WTC11 (cell line): Measurements from ENCODE around the gene S1PR1. TPM values are rescaled to one million over a fixed set of nuclear protein-coding genes. Genes with fewer than 3 reads are reported as not detected.

Source experiments
- ATAC-seq: fragments of 200-7000 bp; cut with Tn5 transposase; 2 replicates; pipeline ENCODE4 v1.10.0; 2021; ENCODE audit warnings: mild to moderate bottlenecking, moderate library complexity
- CTCF ChIA-PET: fragments of 300-600 bp; sonication (Branson Sonifier 250); formaldehyde crosslinking; loops from one replicate; lab custom pipeline; 2021; ENCODE audit warnings: antibody characterized with exemption; lab: Charles Lee
- POLR2A ChIA-PET: fragments of 350-600 bp; sonication (Branson Sonifier 250); formaldehyde crosslinking; loops from one replicate; lab custom pipeline; 2021; ENCODE audit warnings: antibody characterized with exemption; lab: Charles Lee
- DNase-seq: peaks from one replicate; pipeline ENCODE4 v3.0.0; 2021; ENCODE audit warnings: low spot score
- H3K27ac Mint-ChIP-seq: 2 replicates; pipeline ENCODE4 v1.8.0; 2021; ENCODE audit warnings: mixed read lengths
- H3K27me3 Mint-ChIP-seq: 2 replicates; pipeline ENCODE4 v1.8.0; 2021; ENCODE audit warnings: low read depth, mild to moderate bottlenecking, moderate library complexity, mixed read lengths
- H3K36me3 Mint-ChIP-seq: 2 replicates; pipeline ENCODE4 v1.8.0; 2021; ENCODE audit warnings: mixed read lengths
- H3K4me1 Mint-ChIP-seq: 2 replicates; pipeline ENCODE4 v1.8.0; 2022; ENCODE audit warnings: mixed read lengths
- H3K4me3 Mint-ChIP-seq: 2 replicates; pipeline ENCODE4 v1.8.0; 2021; ENCODE audit warnings: mild to moderate bottlenecking, moderate library complexity, mixed read lengths
- H3K9me3 Mint-ChIP-seq: 2 replicates; pipeline ENCODE4 v1.8.0; 2021; ENCODE audit warnings: mixed read lengths
- EMX1 ChIP-seq: fragments of 250-450 bp; sonication (Bioruptor Pico); IDR thresholded peaks from 2 replicates; pipeline ENCODE4 v1.8.0; 2021; ENCODE audit warnings: mild to moderate bottlenecking
- ERG ChIP-seq: fragments of 250-450 bp; sonication (Bioruptor Pico); IDR thresholded peaks from 2 replicates; pipeline ENCODE4 v1.8.0; 2021; ENCODE audit warnings: mild to moderate bottlenecking
- HMGA2 ChIP-seq: fragments of 250-450 bp; sonication (Bioruptor Pico); IDR thresholded peaks from 2 replicates; pipeline ENCODE4 v1.4.0; 2021; ENCODE audit warnings: mild to moderate bottlenecking, moderate library complexity
- HMGXB4 ChIP-seq: sonication (generic); formaldehyde crosslinking; IDR thresholded peaks from 2 replicates; pipeline ENCODE4 v1.8.1; 2023; ENCODE audit warnings: mild to moderate bottlenecking, moderate library complexity, missing genetic modification reagents
- JUN ChIP-seq: sonication (generic); formaldehyde crosslinking; IDR thresholded peaks from 2 replicates; pipeline ENCODE4 v1.8.0; 2023; ENCODE audit warnings: mild to moderate bottlenecking, missing genetic modification reagents
- MAX ChIP-seq: sonication (generic); formaldehyde crosslinking; IDR thresholded peaks from 2 replicates; pipeline ENCODE4 v1.8.0; 2022; ENCODE audit warnings: mild to moderate bottlenecking, missing genetic modification reagents
- MXD4 ChIP-seq: fragments of 250-450 bp; sonication (Bioruptor Pico); IDR thresholded peaks from 2 replicates; pipeline ENCODE4 v1.8.0; 2021; ENCODE audit warnings: mild to moderate bottlenecking, moderate library complexity, borderline replicate concordance
- NR1H2 ChIP-seq: sonication (generic); formaldehyde crosslinking; IDR thresholded peaks from 2 replicates; pipeline ENCODE4 v1.9.0; 2021; ENCODE audit warnings: mild to moderate bottlenecking, moderate library complexity, missing genetic modification reagents
- SMAD4 ChIP-seq: sonication (generic); formaldehyde crosslinking; IDR thresholded peaks from 2 replicates; pipeline ENCODE4 v1.8.0; 2022; ENCODE audit warnings: mild to moderate bottlenecking, missing genetic modification reagents
- SOX15 ChIP-seq: fragments of 250-450 bp; sonication (Bioruptor Pico); IDR thresholded peaks from 2 replicates; pipeline ENCODE4 v1.9.0; 2021; ENCODE audit warnings: mild to moderate bottlenecking
- TCF7 ChIP-seq: sonication (generic); formaldehyde crosslinking; IDR thresholded peaks from 2 replicates; pipeline ENCODE4 v1.8.0; 2022; ENCODE audit warnings: mild to moderate bottlenecking, low read depth, missing genetic modification reagents, moderate library complexity
- TEAD1 ChIP-seq: sonication (generic); formaldehyde crosslinking; IDR thresholded peaks from 2 replicates; pipeline ENCODE4 v1.8.0; 2022; ENCODE audit warnings: mild to moderate bottlenecking, missing genetic modification reagents
- TP53 ChIP-seq: sonication (generic); formaldehyde crosslinking; IDR thresholded peaks from 2 replicates; pipeline ENCODE4 v1.8.1; 2023; ENCODE audit warnings: mild to moderate bottlenecking, missing genetic modification reagents
- ZBTB43 ChIP-seq: sonication (generic); formaldehyde crosslinking; IDR thresholded peaks from 2 replicates; pipeline ENCODE4 v1.8.1; 2023; ENCODE audit warnings: mild to moderate bottlenecking, missing genetic modification reagents
- ZNF263 ChIP-seq: sonication (generic); formaldehyde crosslinking; IDR thresholded peaks from 2 replicates; pipeline ENCODE4 v1.8.1; 2022; ENCODE audit warnings: low read depth, mild to moderate bottlenecking, moderate library complexity, missing genetic modification reagents
- ZNF416 ChIP-seq: fragments of 250-450 bp; sonication (Bioruptor Pico); IDR thresholded peaks from 2 replicates; pipeline ENCODE4 v1.9.0; 2021; ENCODE audit warnings: mild to moderate bottlenecking, inconsistent platforms
- total RNA-seq: library from RNA; stranded (reverse); gene quantifications from 3 replicates; pipeline ENCODE4 v1.2.3, GENCODE V29; 2021
- TF ChIP-seq, protein P1 (sequence below): sonication (generic); formaldehyde crosslinking; IDR thresholded peaks from 2 replicates; pipeline ENCODE4 v1.8.1; 2022; ENCODE audit warnings: mild to moderate bottlenecking, moderate library complexity, missing genetic modification reagents
- TF ChIP-seq, protein P2 (sequence below): sonication (generic); formaldehyde crosslinking; IDR thresholded peaks from 2 replicates; pipeline ENCODE4 v1.8.1; 2023; ENCODE audit warnings: mild to moderate bottlenecking, missing genetic modification reagents, moderate library complexity
- TF ChIP-seq, protein P3 (sequence below): fragments of 250-450 bp; sonication (Bioruptor Pico); conservative IDR thresholded peaks from 2 replicates; pipeline ENCODE4 v1.9.0; 2021; ENCODE audit warnings: mild to moderate bottlenecking
- TF ChIP-seq, protein P4 (sequence below): sonication (generic); formaldehyde crosslinking; IDR thresholded peaks from 2 replicates; pipeline ENCODE4 v1.8.0; 2023; ENCODE audit warnings: missing genetic modification reagents
- TF ChIP-seq, protein P5 (sequence below): fragments of 250-450 bp; sonication (Bioruptor Pico); IDR thresholded peaks from 2 replicates; pipeline ENCODE4 v1.9.0; 2021; ENCODE audit warnings: moderate library complexity, mild to moderate bottlenecking, inconsistent platforms, borderline replicate concordance
- TF ChIP-seq, protein P6 (sequence below): fragments of 250-450 bp; sonication (Bioruptor Pico); IDR thresholded peaks from 2 replicates; pipeline ENCODE4 v1.9.0; 2021; ENCODE audit warnings: mild to moderate bottlenecking, borderline replicate concordance

Gene S1PR1
- total RNA-seq, 1 experiment from 2014 or later, result 3.2 TPM

- no peak overlapping the region for H3K27ac Mint-ChIP-seq
- peaks cover 47% of the 10 kb centered on the region for H3K27me3 Mint-ChIP-seq
- no peaks in the 10 kb centered on the region for H3K9me3 Mint-ChIP-seq
- peak; percentile 44 for DNase-seq
- peak overlapping the region; percentile 86 for H3K4me3 Mint-ChIP-seq
- H3K4me1 Mint-ChIP-seq, result peaks cover 26% of the 10 kb centered on the region
- H3K36me3 Mint-ChIP-seq, result peaks cover 9% of the 10 kb centered on the region
- ChIA-PET POLR2A (interaction anchor here (0.7 to 1.5 kb wide), 2 partner anchors 24 to 72 kb away, joined by 3 to 4 read pairs; no protein-coding TSS in a partner anchor), CTCF (interaction anchor here (0.8 to 2.2 kb wide), 4 partner anchors 9 to 122 kb away, joined by 3 to 7 read pairs (median 4); no protein-coding TSS in a partner anchor)
- peak; percentile 32 for ATAC-seq
- TF ChIP-seq TP53 (CRISPR knock-in tag), result no peak; the same call in 1 of the 2 replicates
- TF ChIP-seq EMX1 (CRISPR knock-in tag), result no peak
- TF ChIP-seq, protein P1, sequence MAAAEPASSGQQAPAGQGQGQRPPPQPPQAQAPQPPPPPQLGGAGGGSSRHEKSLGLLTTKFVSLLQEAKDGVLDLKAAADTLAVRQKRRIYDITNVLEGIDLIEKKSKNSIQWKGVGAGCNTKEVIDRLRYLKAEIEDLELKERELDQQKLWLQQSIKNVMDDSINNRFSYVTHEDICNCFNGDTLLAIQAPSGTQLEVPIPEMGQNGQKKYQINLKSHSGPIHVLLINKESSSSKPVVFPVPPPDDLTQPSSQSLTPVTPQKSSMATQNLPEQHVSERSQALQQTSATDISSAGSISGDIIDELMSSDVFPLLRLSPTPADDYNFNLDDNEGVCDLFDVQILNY (CRISPR knock-in tag), result 0 out of 2 replicates have a peak, but pooled peaks have one; percentile 18
- TF ChIP-seq, protein P2, sequence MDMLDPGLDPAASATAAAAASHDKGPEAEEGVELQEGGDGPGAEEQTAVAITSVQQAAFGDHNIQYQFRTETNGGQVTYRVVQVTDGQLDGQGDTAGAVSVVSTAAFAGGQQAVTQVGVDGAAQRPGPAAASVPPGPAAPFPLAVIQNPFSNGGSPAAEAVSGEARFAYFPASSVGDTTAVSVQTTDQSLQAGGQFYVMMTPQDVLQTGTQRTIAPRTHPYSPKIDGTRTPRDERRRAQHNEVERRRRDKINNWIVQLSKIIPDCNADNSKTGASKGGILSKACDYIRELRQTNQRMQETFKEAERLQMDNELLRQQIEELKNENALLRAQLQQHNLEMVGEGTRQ (CRISPR knock-in tag), result no peak
- no peak for TF ChIP-seq NR1H2 (CRISPR knock-in tag)
- no peak for TF ChIP-seq SOX15 (CRISPR knock-in tag)
- TF ChIP-seq, protein P3, sequence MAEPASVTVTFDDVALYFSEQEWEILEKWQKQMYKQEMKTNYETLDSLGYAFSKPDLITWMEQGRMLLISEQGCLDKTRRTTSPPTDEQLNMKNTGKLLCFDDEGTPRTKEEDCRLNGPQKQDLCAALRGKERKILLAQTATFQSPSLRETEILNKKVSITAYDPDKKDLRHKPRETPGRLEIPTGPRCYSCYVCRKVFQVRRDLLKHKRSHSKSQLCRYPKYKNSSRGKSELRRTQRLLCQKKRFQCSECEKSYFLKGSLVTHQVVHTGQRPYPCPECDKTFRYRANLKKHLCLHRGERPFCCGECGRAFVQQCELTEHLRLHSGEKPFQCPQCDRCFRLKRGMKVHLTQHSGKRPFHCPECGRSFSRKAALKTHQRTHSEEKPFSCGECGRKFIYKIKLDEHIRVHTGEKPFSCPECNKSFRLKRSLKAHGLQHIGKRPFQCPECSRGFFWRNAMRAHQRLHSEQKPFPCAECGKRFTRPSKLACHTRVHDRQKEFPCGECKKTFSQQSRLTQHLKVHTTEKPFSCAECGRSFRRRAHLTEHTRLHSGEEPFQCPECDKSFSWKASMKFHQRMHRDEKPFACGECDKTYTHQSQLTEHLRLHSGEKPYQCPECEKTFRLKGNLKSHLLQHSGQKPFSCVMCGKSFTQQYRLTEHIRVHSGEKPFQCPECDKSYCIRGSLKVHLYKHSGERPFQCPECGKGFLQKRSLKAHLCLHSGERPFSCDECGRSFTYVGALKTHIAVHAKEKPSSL, result no peak
- no peak for TF ChIP-seq JUN
- TF ChIP-seq TEAD1, result peak; percentile 39; the same call in 1 of the 2 replicates
- no peak for TF ChIP-seq ZNF263 (CRISPR knock-in tag)
- no peak for TF ChIP-seq ZBTB43 (CRISPR knock-in tag)
- TF ChIP-seq, protein P4, sequence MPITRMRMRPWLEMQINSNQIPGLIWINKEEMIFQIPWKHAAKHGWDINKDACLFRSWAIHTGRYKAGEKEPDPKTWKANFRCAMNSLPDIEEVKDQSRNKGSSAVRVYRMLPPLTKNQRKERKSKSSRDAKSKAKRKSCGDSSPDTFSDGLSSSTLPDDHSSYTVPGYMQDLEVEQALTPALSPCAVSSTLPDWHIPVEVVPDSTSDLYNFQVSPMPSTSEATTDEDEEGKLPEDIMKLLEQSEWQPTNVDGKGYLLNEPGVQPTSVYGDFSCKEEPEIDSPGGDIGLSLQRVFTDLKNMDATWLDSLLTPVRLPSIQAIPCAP (CRISPR knock-in tag), result no peak
- 0 out of 2 replicates have a peak, but pooled peaks have one; percentile 1 for TF ChIP-seq HMGXB4 (CRISPR knock-in tag)
- peak; percentile 68 for TF ChIP-seq MAX
- TF ChIP-seq, protein P5, sequence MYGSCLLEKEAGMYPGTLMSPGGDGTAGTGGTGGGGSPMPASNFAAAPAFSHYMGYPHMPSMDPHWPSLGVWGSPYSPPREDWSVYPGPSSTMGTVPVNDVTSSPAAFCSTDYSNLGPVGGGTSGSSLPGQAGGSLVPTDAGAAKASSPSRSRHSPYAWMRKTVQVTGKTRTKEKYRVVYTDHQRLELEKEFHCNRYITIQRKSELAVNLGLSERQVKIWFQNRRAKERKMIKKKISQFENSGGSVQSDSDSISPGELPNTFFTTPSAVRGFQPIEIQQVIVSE (CRISPR knock-in tag), result no peak
- TF ChIP-seq TCF7 (CRISPR knock-in tag), result no peak
- TF ChIP-seq ZNF416, result no peak
- TF ChIP-seq HMGA2, result no peak
- TF ChIP-seq, protein P6, sequence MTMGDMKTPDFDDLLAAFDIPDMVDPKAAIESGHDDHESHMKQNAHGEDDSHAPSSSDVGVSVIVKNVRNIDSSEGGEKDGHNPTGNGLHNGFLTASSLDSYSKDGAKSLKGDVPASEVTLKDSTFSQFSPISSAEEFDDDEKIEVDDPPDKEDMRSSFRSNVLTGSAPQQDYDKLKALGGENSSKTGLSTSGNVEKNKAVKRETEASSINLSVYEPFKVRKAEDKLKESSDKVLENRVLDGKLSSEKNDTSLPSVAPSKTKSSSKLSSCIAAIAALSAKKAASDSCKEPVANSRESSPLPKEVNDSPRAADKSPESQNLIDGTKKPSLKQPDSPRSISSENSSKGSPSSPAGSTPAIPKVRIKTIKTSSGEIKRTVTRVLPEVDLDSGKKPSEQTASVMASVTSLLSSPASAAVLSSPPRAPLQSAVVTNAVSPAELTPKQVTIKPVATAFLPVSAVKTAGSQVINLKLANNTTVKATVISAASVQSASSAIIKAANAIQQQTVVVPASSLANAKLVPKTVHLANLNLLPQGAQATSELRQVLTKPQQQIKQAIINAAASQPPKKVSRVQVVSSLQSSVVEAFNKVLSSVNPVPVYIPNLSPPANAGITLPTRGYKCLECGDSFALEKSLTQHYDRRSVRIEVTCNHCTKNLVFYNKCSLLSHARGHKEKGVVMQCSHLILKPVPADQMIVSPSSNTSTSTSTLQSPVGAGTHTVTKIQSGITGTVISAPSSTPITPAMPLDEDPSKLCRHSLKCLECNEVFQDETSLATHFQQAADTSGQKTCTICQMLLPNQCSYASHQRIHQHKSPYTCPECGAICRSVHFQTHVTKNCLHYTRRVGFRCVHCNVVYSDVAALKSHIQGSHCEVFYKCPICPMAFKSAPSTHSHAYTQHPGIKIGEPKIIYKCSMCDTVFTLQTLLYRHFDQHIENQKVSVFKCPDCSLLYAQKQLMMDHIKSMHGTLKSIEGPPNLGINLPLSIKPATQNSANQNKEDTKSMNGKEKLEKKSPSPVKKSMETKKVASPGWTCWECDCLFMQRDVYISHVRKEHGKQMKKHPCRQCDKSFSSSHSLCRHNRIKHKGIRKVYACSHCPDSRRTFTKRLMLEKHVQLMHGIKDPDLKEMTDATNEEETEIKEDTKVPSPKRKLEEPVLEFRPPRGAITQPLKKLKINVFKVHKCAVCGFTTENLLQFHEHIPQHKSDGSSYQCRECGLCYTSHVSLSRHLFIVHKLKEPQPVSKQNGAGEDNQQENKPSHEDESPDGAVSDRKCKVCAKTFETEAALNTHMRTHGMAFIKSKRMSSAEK (CRISPR knock-in tag), result no peak
- TF ChIP-seq MXD4 (CRISPR knock-in tag), result no peak
- TF ChIP-seq ERG (CRISPR knock-in tag), result no peak
- TF ChIP-seq SMAD4, result no peak
Measured at GRCh38 chr1:101235696-101236515, 913 bp upstream of the S1PR1 start.
